ENCODE measurements around the gene FSTL5. TPM values are rescaled to one million over a fixed set of nuclear protein-coding genes. Genes with fewer than 3 reads are reported as not detected.

The FSTL5 gene
- polyA plus RNA-seq, 3 donors = not detected

GRCh38 chr4:161650812-161651211, 513.0 kb downstream of the FSTL5 start:
- peak overlapping the region; percentile 48 to 63 for H3K4me3 Mint-ChIP-seq
- Histone ChIP-seq H3K79me2 (ENCODE audit: insufficient read depth, low read length) (no peaks in the 10 kb centered on the region), H3K4me3 (replicated peaks in 1 of 3; ENCODE audit: low read depth in 2 of 3, low read length in 3 of 3) (peak overlapping the region in 1 of 3 experiments; percentile 52), H3K27me3 (ENCODE audit: control insufficient read depth in 2 of 2, insufficient read depth in 2 of 2, low read length in 2 of 2) (no peaks in the 10 kb centered on the region), H3K9me3 (replicated peaks in 1 of 2; ENCODE audit: control insufficient read depth in 1 of 2, insufficient read depth in 1 of 2, low read length in 2 of 2) (peaks cover 8 to 12% of the 10 kb centered on the region in 2 donors), H2AFZ (ENCODE audit: insufficient read depth, low read depth, low read length, poor library complexity, severe bottlenecking) (peak overlapping the region; percentile 48), H3K36me3 (replicated peaks in 1 of 2; ENCODE audit: control insufficient read depth in 1 of 2, insufficient read depth in 2 of 2, low read length in 2 of 2) (no peaks in the 10 kb centered on the region), H3K4me1 (ENCODE audit: control insufficient read depth in 1 of 2, insufficient read depth in 2 of 2, low read length in 2 of 2) (peaks cover 19 to 28% of the 10 kb centered on the region in 2 donors), H3K27ac (ENCODE audit: low read depth in 1 of 2, low read length in 2 of 2) (peak overlapping the region in 1 of 2 donors; percentile 84), H3K9ac (ENCODE audit: insufficient read depth, low read length, poor library complexity, severe bottlenecking) (peak overlapping the region; percentile 37), H4K20me1 (ENCODE audit: insufficient read depth, low read length) (no peaks in the 10 kb centered on the region), H3K4me2 (replicated peaks; ENCODE audit: extremely low read depth, low read length, poor library complexity, severe bottlenecking) (peak overlapping the region; percentile 64)
- 0% methylated on average over 4 of the region's 5 CpGs for WGBS (ENCODE audit: insufficient coverage)
- H3K27me3 Mint-ChIP-seq (ENCODE audit: low read depth in 3 of 3) = no peaks in the 10 kb centered on the region
- peak; percentile 72 to 83 (median 75) for DNase-seq
- peaks cover 0 to 1% of the 10 kb centered on the region in 2 donors for H3K36me3 Mint-ChIP-seq
- H3K4me1 Mint-ChIP-seq = peaks cover 22% of the 10 kb centered on the region
- intact Hi-C loops (cut with micrococcal nuclease) = no loop called here
- TF ChIP-seq CTCF (IDR thresholded peaks at IDR 0.05) = no peak
- peak overlapping the region; percentile 72 to 92 (median 88) for H3K27ac Mint-ChIP-seq
- peaks cover 0 to 20% (median 8%) of the 10 kb centered on the region in 7 donors for H3K9me3 Mint-ChIP-seq

GRCh38 chr4:161647757-161648156, 516.0 kb downstream of the FSTL5 start:
- H3K9ac ChIP-seq (ENCODE audit: insufficient read depth, low read length, poor library complexity, severe bottlenecking) = no peak overlapping the region
- no peaks in the 10 kb centered on the region for H3K27me3 ChIP-seq (ENCODE audit: control insufficient read depth in 2 of 2, insufficient read depth in 2 of 2, low read length in 2 of 2)
- H3K4me3 Mint-ChIP-seq = no peak overlapping the region

More at GRCh38 chr4:161647757-161648156, 516.0 kb downstream of the FSTL5 start:
- Histone ChIP-seq H4K20me1 (ENCODE audit: insufficient read depth, low read length) (no peaks in the 10 kb centered on the region), H3K36me3 (replicated peaks in 1 of 2; ENCODE audit: control insufficient read depth in 1 of 2, insufficient read depth in 2 of 2, low read length in 2 of 2) (no peaks in the 10 kb centered on the region), H3K79me2 (ENCODE audit: insufficient read depth, low read length) (no peaks in the 10 kb centered on the region), H3K4me1 (ENCODE audit: control insufficient read depth in 1 of 2, insufficient read depth in 2 of 2, low read length in 2 of 2) (peaks cover 19 to 34% of the 10 kb centered on the region in 2 donors), H2AFZ (ENCODE audit: insufficient read depth, low read depth, low read length, poor library complexity, severe bottlenecking) (no peak overlapping the region), H3K4me3 (replicated peaks in 1 of 3; ENCODE audit: low read depth in 2 of 3, low read length in 3 of 3) (no peak overlapping the region), H3K27ac (ENCODE audit: low read depth in 1 of 2, low read length in 2 of 2) (peak overlapping the region in 1 of 2 donors; percentile 3), H3K4me2 (replicated peaks; ENCODE audit: extremely low read depth, low read length, poor library complexity, severe bottlenecking) (no peak overlapping the region), H3K9me3 (replicated peaks in 1 of 2; ENCODE audit: control insufficient read depth in 1 of 2, insufficient read depth in 1 of 2, low read length in 2 of 2) (peaks cover 8 to 12% of the 10 kb centered on the region in 2 donors)
- intact Hi-C loops (cut with micrococcal nuclease) = no loop called here
- H3K36me3 Mint-ChIP-seq = peaks cover 0 to 1% of the 10 kb centered on the region in 2 donors
- TF ChIP-seq CTCF (IDR thresholded peaks at IDR 0.05) = no peak
- peak overlapping the region in 3 of 7 donors; percentile 21 to 62 (median 57) for H3K27ac Mint-ChIP-seq
- no peaks in the 10 kb centered on the region for H3K27me3 Mint-ChIP-seq (ENCODE audit: low read depth in 3 of 3)
- 97% methylated on average over 7 of the region's 12 CpGs for WGBS (ENCODE audit: insufficient coverage)
- DNase-seq = no peak
- H3K9me3 Mint-ChIP-seq = peaks cover 0 to 20% (median 8%) of the 10 kb centered on the region in 7 donors
- peaks cover 32% of the 10 kb centered on the region for H3K4me1 Mint-ChIP-seq
